ENCODE results near the gene DLGAP1. TPM values are rescaled to one million over a fixed set of nuclear protein-coding genes. Genes with fewer than 3 reads are reported as not detected.

Gene DLGAP1
- total RNA-seq, 3 donors from 2014 or later (not counting 1 experiment from before 2014, with no cell fraction given): not detected

GRCh38 chr18:3759099-3759498, 696.0 kb downstream of the DLGAP1 start:
- no peaks in the 10 kb centered on the region for H3K4me1 Mint-ChIP-seq
- intact Hi-C loops (cut with micrococcal nuclease): no loop called here
- no peak for TF ChIP-seq CTCF (IDR thresholded peaks at IDR 0.05)
- H3K27ac Mint-ChIP-seq: no peak overlapping the region
- no peak overlapping the region for H3K4me3 Mint-ChIP-seq
- no peak overlapping the region for H3K4me3 ChIP-seq (ENCODE audit: low read length)
- no peak for DNase-seq
- no peaks in the 10 kb centered on the region for H3K36me3 Mint-ChIP-seq
- no peaks in the 10 kb centered on the region for H3K27me3 ChIP-seq (ENCODE audit: control insufficient read depth, insufficient read depth, low read length)
- no peak for ATAC-seq
- WGBS (ENCODE audit: insufficient coverage): 92% methylated on average over 2 of the region's 2 CpGs
- H3K9me3 Mint-ChIP-seq: no peaks in the 10 kb centered on the region
- no peaks in the 10 kb centered on the region for H3K4me1 ChIP-seq (ENCODE audit: control insufficient read depth, insufficient read depth, low read length)
- no peaks in the 10 kb centered on the region for H3K27me3 Mint-ChIP-seq (ENCODE audit: low read depth in 2 of 2)
- H3K36me3 ChIP-seq (ENCODE audit: control insufficient read depth, insufficient read depth, low read length): no peaks in the 10 kb centered on the region
- no peak overlapping the region for H3K27ac ChIP-seq (ENCODE audit: low read length)
- H3K9me3 ChIP-seq (ENCODE audit: control insufficient read depth, insufficient read depth, low read length): no peaks in the 10 kb centered on the region

- H3K27ac ChIP-seq (ENCODE audit: low read length): no peak overlapping the region
- WGBS (ENCODE audit: insufficient coverage): 95% methylated on average over 7 of the region's 7 CpGs
- H3K9me3 ChIP-seq (ENCODE audit: control insufficient read depth, insufficient read depth, low read length): no peaks in the 10 kb centered on the region
- intact Hi-C loops (cut with micrococcal nuclease): no loop called here
- Mint-ChIP-seq H3K27me3 (ENCODE audit: low read depth in 2 of 2) (no peaks in the 10 kb centered on the region), H3K4me3 (no peak overlapping the region), H3K27ac (no peak overlapping the region), H3K36me3 (no peaks in the 10 kb centered on the region), H3K4me1 (no peaks in the 10 kb centered on the region), H3K9me3 (no peaks in the 10 kb centered on the region)
- H3K4me3 ChIP-seq (ENCODE audit: low read length): no peak overlapping the region
- no peak for TF ChIP-seq CTCF (IDR thresholded peaks at IDR 0.05)
- H3K36me3 ChIP-seq (ENCODE audit: control insufficient read depth, insufficient read depth, low read length): no peaks in the 10 kb centered on the region
- ATAC-seq (no peak), DNase-seq (no peak)
- H3K27me3 ChIP-seq (ENCODE audit: control insufficient read depth, insufficient read depth, low read length): no peaks in the 10 kb centered on the region
- no peaks in the 10 kb centered on the region for H3K4me1 ChIP-seq (ENCODE audit: control insufficient read depth, insufficient read depth, low read length)
These were observed 696.6 kb downstream of the DLGAP1 start for GRCh38 chr18:3758531-3758930.

GRCh38 chr18:3757361-3757760, 697.7 kb downstream of the DLGAP1 start:
- H3K4me1 ChIP-seq (ENCODE audit: control insufficient read depth, insufficient read depth, low read length): no peaks in the 10 kb centered on the region
- H3K27me3 Mint-ChIP-seq (ENCODE audit: low read depth in 2 of 2): no peaks in the 10 kb centered on the region
- no peaks in the 10 kb centered on the region for H3K36me3 ChIP-seq (ENCODE audit: control insufficient read depth, insufficient read depth, low read length)
- DNase-seq: no peak
- TF ChIP-seq CTCF (IDR thresholded peaks at IDR 0.05): no peak
- no peak overlapping the region for H3K27ac Mint-ChIP-seq
- WGBS (ENCODE audit: insufficient coverage): 100% methylated on average over 1 of the region's 3 CpGs
- intact Hi-C loops (cut with micrococcal nuclease): no loop called here
- ATAC-seq: no peak
- no peak overlapping the region for H3K27ac ChIP-seq (ENCODE audit: low read length)
- H3K4me1 Mint-ChIP-seq: no peaks in the 10 kb centered on the region
- no peaks in the 10 kb centered on the region for H3K9me3 Mint-ChIP-seq
- H3K4me3 Mint-ChIP-seq: no peak overlapping the region
- no peaks in the 10 kb centered on the region for H3K9me3 ChIP-seq (ENCODE audit: control insufficient read depth, insufficient read depth, low read length)
- no peaks in the 10 kb centered on the region for H3K27me3 ChIP-seq (ENCODE audit: control insufficient read depth, insufficient read depth, low read length)
- no peaks in the 10 kb centered on the region for H3K36me3 Mint-ChIP-seq
- H3K4me3 ChIP-seq (ENCODE audit: low read length): no peak overlapping the region

- no peaks in the 10 kb centered on the region for H3K4me1 ChIP-seq (ENCODE audit: control insufficient read depth, insufficient read depth, low read length)
- intact Hi-C loops (cut with micrococcal nuclease): no loop called here
- H3K27me3 ChIP-seq (ENCODE audit: control insufficient read depth, insufficient read depth, low read length): no peaks in the 10 kb centered on the region
- no peaks in the 10 kb centered on the region for H3K9me3 Mint-ChIP-seq
- no peaks in the 10 kb centered on the region for H3K36me3 Mint-ChIP-seq
- no peaks in the 10 kb centered on the region for H3K9me3 ChIP-seq (ENCODE audit: control insufficient read depth, insufficient read depth, low read length)
- DNase-seq (no peak), ATAC-seq (no peak)
- H3K27ac Mint-ChIP-seq: no peak overlapping the region
- H3K4me3 Mint-ChIP-seq: no peak overlapping the region
- no peak for TF ChIP-seq CTCF (IDR thresholded peaks at IDR 0.05)
- no peaks in the 10 kb centered on the region for H3K36me3 ChIP-seq (ENCODE audit: control insufficient read depth, insufficient read depth, low read length)
- H3K4me1 Mint-ChIP-seq: no peaks in the 10 kb centered on the region
- H3K27ac ChIP-seq (ENCODE audit: low read length): no peak overlapping the region
- no peak overlapping the region for H3K4me3 ChIP-seq (ENCODE audit: low read length)
- WGBS (ENCODE audit: insufficient coverage): 89% methylated on average over 4 of the region's 4 CpGs
- H3K27me3 Mint-ChIP-seq (ENCODE audit: low read depth in 2 of 2): peaks cover 0 to 4% of the 10 kb centered on the region in 2 donors
These were observed 702.0 kb downstream of the DLGAP1 start for GRCh38 chr18:3753106-3753505.
